Endodermal cell (in vitro differentiated cells): ENCODE measurements around the gene IRX6. TPM values are rescaled to one million over a fixed set of nuclear protein-coding genes. Genes with fewer than 3 reads are reported as not detected.

Experiments
- DNase-seq: peaks from one replicate; pipeline ENCODE4 v3.0.0-alpha.2; 2017
- H3K27ac ChIP-seq: 2 replicates; pipeline ENCODE4 v1.5.1; 2013; ENCODE audit warnings: mild to moderate bottlenecking, low read depth, low read length, moderate library complexity
- H3K27me3 ChIP-seq: 2 replicates; pipeline ENCODE4 v1.6.1; 2013; ENCODE audit warnings: mild to moderate bottlenecking, low read length, moderate library complexity; ENCODE audit not compliant: insufficient read depth, control insufficient read depth, poor library complexity, severe bottlenecking
- H3K36me3 ChIP-seq: 2 replicates; pipeline ENCODE4 v1.7.0; 2013; ENCODE audit warnings: mild to moderate bottlenecking, low read length, moderate library complexity; ENCODE audit not compliant: control insufficient read depth, insufficient read depth
- H3K4me1 ChIP-seq: one replicate; pipeline ENCODE4 v1.7.0; 2013; ENCODE audit warnings: low read length; ENCODE audit not compliant: control insufficient read depth, insufficient read depth
- H3K4me3 ChIP-seq: 2 replicates; pipeline ENCODE4 v1.5.1; 2013; ENCODE audit warnings: mild to moderate bottlenecking, low read length, moderate library complexity
- H3K9ac ChIP-seq: 2 replicates; pipeline ENCODE4 v1.6.1; 2013; ENCODE audit warnings: mild to moderate bottlenecking, low read length, moderate library complexity; ENCODE audit not compliant: poor library complexity, severe bottlenecking; ENCODE audit errors: extremely low read depth
- H3K9me3 ChIP-seq: 2 replicates; pipeline ENCODE4 v1.6.1; 2013; ENCODE audit warnings: mild to moderate bottlenecking, low read length, moderate library complexity; ENCODE audit not compliant: control insufficient read depth
- H3K27ac Mint-ChIP-seq: 2 replicates; pipeline ENCODE4 v1.8.0; 2020; ENCODE audit warnings: mixed read lengths
- H3K27me3 Mint-ChIP-seq: 2 replicates; pipeline ENCODE4 v1.8.0; 2021; ENCODE audit warnings: mild to moderate bottlenecking, mixed read lengths; ENCODE audit not compliant: insufficient read depth
- H3K36me3 Mint-ChIP-seq: 2 replicates; pipeline ENCODE4 v1.8.0; 2020; ENCODE audit warnings: low read depth, mixed read lengths
- H3K4me1 Mint-ChIP-seq: 2 replicates; pipeline ENCODE4 v1.8.0; 2020; ENCODE audit warnings: mixed read lengths
- H3K4me3 Mint-ChIP-seq: 2 replicates; pipeline ENCODE4 v1.8.0; 2020; ENCODE audit warnings: mild to moderate bottlenecking, moderate library complexity, mixed read lengths
- H3K9me3 Mint-ChIP-seq: 2 replicates; pipeline ENCODE4 v1.8.0; 2020; ENCODE audit warnings: mild to moderate bottlenecking, mixed read lengths
- CTCF ChIP-seq: fragments of 200-600 bp; sonication (generic); conservative IDR thresholded peaks from 2 replicates; pipeline ENCODE4 v1.5.0; 2021; ENCODE audit warnings: antibody characterized with exemption, mild to moderate bottlenecking
- WGBS, 2 experiments: methylation state at CpG; one replicate each; pipeline versions ENCODE4 v1.1.5 to v1.1.7; 2013; ENCODE audit warnings: missing lambda C conversion rate in 2 of 2, mixed read lengths in 1 of 2; ENCODE audit not compliant: insufficient coverage in 1 of 2, insufficient read length in 1 of 2; 5-methylcytosine and 5-hydroxymethylcytosine counted together
- total RNA-seq, 2 donors: library from RNA; stranded (reverse); fragmentation: NEBNext Ultra II Directional in 1 of 2; extraction: Animal tissue kit (Norgen Biotek cat#: 25700) in 1 of 2; gene quantifications; 2 replicates in 1 of 2; 3 replicates in 1 of 2; pipeline ENCODE4 v1.2.1, GENCODE V29; 2021

IRX6 gene
- total RNA-seq, 2 donors from 2014 or later = 0.55 to 1.1 TPM

GRCh38 chr16:55376567-55377167, 52.7 kb downstream of the IRX6 start:
- 92 to 98% methylated on average over 7 of the region's 7 CpGs for WGBS, 2 experiments
- TF ChIP-seq CTCF = no peak
- Histone ChIP-seq H3K27me3 (no peaks in the 10 kb centered on the region), H3K4me1 (no peaks in the 10 kb centered on the region), H3K9ac (no peak overlapping the region), H3K36me3 (no peaks in the 10 kb centered on the region), H3K27ac (no peak overlapping the region), H3K4me3 (no peak overlapping the region), H3K9me3 (no peaks in the 10 kb centered on the region)
- Mint-ChIP-seq H3K27me3 (peaks cover 4% of the 10 kb centered on the region), H3K4me3 (no peak overlapping the region), H3K9me3 (no peaks in the 10 kb centered on the region), H3K4me1 (no peaks in the 10 kb centered on the region), H3K36me3 (no peaks in the 10 kb centered on the region), H3K27ac (no peak overlapping the region)
- DNase-seq = no peak

- H3K36me3 ChIP-seq = no peaks in the 10 kb centered on the region
- H3K9me3 ChIP-seq = no peaks in the 10 kb centered on the region
- no peaks in the 10 kb centered on the region for H3K4me1 ChIP-seq
- Mint-ChIP-seq H3K4me3 (no peak overlapping the region), H3K4me1 (no peaks in the 10 kb centered on the region), H3K27ac (no peak overlapping the region), H3K9me3 (no peaks in the 10 kb centered on the region), H3K36me3 (no peaks in the 10 kb centered on the region), H3K27me3 (no peaks in the 10 kb centered on the region)
- H3K9ac ChIP-seq = no peak overlapping the region
- no peak for DNase-seq
- H3K27ac ChIP-seq = no peak overlapping the region
- TF ChIP-seq CTCF = no peak
- H3K27me3 ChIP-seq = no peaks in the 10 kb centered on the region
- no peak overlapping the region for H3K4me3 ChIP-seq
- 87 to 100% methylated on average over 2 to 7 of the region's 7 CpGs for WGBS, 2 experiments
Measured at GRCh38 chr16:55377840-55378239, 53.8 kb downstream of the IRX6 start.

GRCh38 chr16:55378616-55379015, 54.6 kb downstream of the IRX6 start:
- Mint-ChIP-seq H3K36me3 (no peaks in the 10 kb centered on the region), H3K27me3 (no peaks in the 10 kb centered on the region), H3K27ac (no peak overlapping the region), H3K4me3 (no peak overlapping the region), H3K4me1 (no peaks in the 10 kb centered on the region), H3K9me3 (no peaks in the 10 kb centered on the region)
- TF ChIP-seq CTCF = no peak
- Histone ChIP-seq H3K9me3 (no peaks in the 10 kb centered on the region), H3K4me3 (no peak overlapping the region), H3K27me3 (no peaks in the 10 kb centered on the region), H3K27ac (no peak overlapping the region), H3K4me1 (no peaks in the 10 kb centered on the region), H3K9ac (no peak overlapping the region), H3K36me3 (no peaks in the 10 kb centered on the region)
- no peak for DNase-seq
- 100% methylated on average over 3 of the region's 3 CpGs; no CpG with 5 or more reads in 1 of the 2 experiments for WGBS, 2 experiments
